ENCODE measurements around the gene SIRT2.
A peak's percentile ranks its signal among the peaks of the same experiment; 100 is the strongest.
"Not testable (repeated sequence)": the region's sequence is repeated elsewhere in the genome, so short reads cannot be mapped to it uniquely, and the experiment has no call there.

The SIRT2 gene

GRCh38 chr19:38869836-38870607 lies 29.4 kb downstream of the SIRT2 start:
- TF ChIP-seq CTCF (IDR thresholded peaks at IDR 0.05; ENCODE audit: low read depth, low read length) = peak; percentile 79
- in situ Hi-C loops (cut with HindIII; ENCODE audit: low sequenced_read_pairs) = no loop called here
- peak overlapping the region; percentile 43 for H3K4me3 ChIP-seq (ENCODE audit: low read depth, low read length)
- peak; percentile 28 for DNase-seq (ENCODE audit: low read depth, low spot score)

- no peak for DNase-seq (ENCODE audit: low read depth, low spot score)
- in situ Hi-C loops (cut with HindIII; ENCODE audit: low sequenced_read_pairs) = no loop called here
- H3K4me3 ChIP-seq (ENCODE audit: low read depth, low read length) = peak overlapping the region; percentile 43
- TF ChIP-seq CTCF (IDR thresholded peaks at IDR 0.05; ENCODE audit: low read depth, low read length) = no peak
Observed at GRCh38 chr19:38869160-38869835, 30.1 kb downstream of the SIRT2 start.

GRCh38 chr19:38868551-38868950 lies 30.9 kb downstream of the SIRT2 start:
- TF ChIP-seq CTCF (IDR thresholded peaks at IDR 0.05; ENCODE audit: low read depth, low read length) = no peak
- DNase-seq (ENCODE audit: low read depth, low spot score) = no peak
- H3K4me3 ChIP-seq (ENCODE audit: low read depth, low read length) = no peak overlapping the region
- in situ Hi-C loops (cut with HindIII; ENCODE audit: low sequenced_read_pairs) = no loop called here

- no peak overlapping the region for H3K4me3 ChIP-seq (ENCODE audit: low read depth, low read length)
- in situ Hi-C loops (cut with HindIII; ENCODE audit: low sequenced_read_pairs) = no loop called here
- DNase-seq (ENCODE audit: low read depth, low spot score) = no peak
- TF ChIP-seq CTCF (IDR thresholded peaks at IDR 0.05; ENCODE audit: low read depth, low read length) = no peak
Observed at GRCh38 chr19:38867171-38867780, 32.1 kb downstream of the SIRT2 start.

- TF ChIP-seq CTCF (IDR thresholded peaks at IDR 0.05; ENCODE audit: low read depth, low read length) = no peak
- DNase-seq (ENCODE audit: low read depth, low spot score) = peak; percentile 27
- H3K4me3 ChIP-seq (ENCODE audit: low read depth, low read length) = no peak overlapping the region
- in situ Hi-C loops (cut with HindIII; ENCODE audit: low sequenced_read_pairs) = no loop called here
Observed at GRCh38 chr19:38862321-38863059, 36.9 kb downstream of the SIRT2 start.

GRCh38 chr19:38861368-38861767 lies 38.0 kb downstream of the SIRT2 start:
- TF ChIP-seq CTCF (IDR thresholded peaks at IDR 0.05; ENCODE audit: low read depth, low read length) = no peak

GRCh38 chr19:38859631-38860204 lies 39.7 kb downstream of the SIRT2 start:
- in situ Hi-C loops (cut with HindIII; ENCODE audit: low sequenced_read_pairs); H3K4me3 ChIP-seq (ENCODE audit: low read depth, low read length); DNase-seq (ENCODE audit: low read depth, low spot score): not testable (repeated sequence)

More at GRCh38 chr19:38861368-38861767, 38.0 kb downstream of the SIRT2 start:
- in situ Hi-C loops (cut with HindIII; ENCODE audit: low sequenced_read_pairs) = no loop called here
- DNase-seq (ENCODE audit: low read depth, low spot score) = no peak
- no peak overlapping the region for H3K4me3 ChIP-seq (ENCODE audit: low read depth, low read length)
